ENCODE data around the gene MTARC1. TPM values are rescaled to one million over a fixed set of nuclear protein-coding genes. Genes with fewer than 3 reads are reported as not detected.

The MTARC1 gene
- total and polyA plus RNA-seq, 2 of the 4 experiments (the other 2 are of a cell fraction) = 0.18 to 0.55 TPM

GRCh38 chr1:220754212-220754917 is 32.3 kb upstream of the MTARC1 start:
- Histone ChIP-seq H4K5ac (ENCODE audit: low read depth, low read length) (no peak overlapping the region), H3K4me1 (ENCODE audit: control insufficient read depth, insufficient read depth, low read length) (peaks cover 2% of the 10 kb centered on the region; the same call in 1 of the 2 replicates), H2BK20ac (ENCODE audit: low read depth, low read length) (no peak overlapping the region), H3K56ac (ENCODE audit: extremely low read depth, insufficient read depth, low read length) (no peak overlapping the region), H3K14ac (replicated peaks; ENCODE audit: low read depth, low read length) (no peak overlapping the region; the same call in 1 of the 2 replicates), H3K36me3 (ENCODE audit: control insufficient read depth, insufficient read depth, low read length) (peaks cover 3% of the 10 kb centered on the region), H3K4me3 (ENCODE audit: insufficient read depth, low read depth, low read length) (no peak overlapping the region), H4K91ac (ENCODE audit: insufficient read depth, low read depth, low read length) (no peak overlapping the region), H4K8ac (ENCODE audit: low read depth in 2 of 2, low read length in 2 of 2) (no peak overlapping the region), H3K18ac (ENCODE audit: low read depth, low read length) (no peak overlapping the region), H4K20me1 (ENCODE audit: insufficient read depth, low read length) (no peaks in the 10 kb centered on the region), H3K9ac (ENCODE audit: low read depth, low read length) (no peak overlapping the region), H3K79me1 (ENCODE audit: low read depth in 1 of 2, low read length in 2 of 2) (peaks cover 3% of the 10 kb centered on the region in 2 experiments; a peak in 1 of 4 replicates), H3K4ac (ENCODE audit: low read depth, low read length) (no peak overlapping the region), H2BK5ac (ENCODE audit: low read depth, low read length, poor library complexity, severe bottlenecking) (no peak overlapping the region), H3K27ac (ENCODE audit: insufficient read depth, low read length) (no peak overlapping the region), H3K27me3 (ENCODE audit: control insufficient read depth, insufficient read depth, low read length) (no peaks in the 10 kb centered on the region), H3K9me1 (ENCODE audit: insufficient read depth, low read length) (no peaks in the 10 kb centered on the region), H2BK120ac (ENCODE audit: low read depth, low read length) (no peak overlapping the region), H3K4me2 (ENCODE audit: low read depth, low read length) (peak overlapping the region; percentile 65), H3K9me3 (ENCODE audit: control insufficient read depth, insufficient read depth, low read length) (no peaks in the 10 kb centered on the region), H2BK15ac (ENCODE audit: low read depth, low read length) (no peak overlapping the region), H2AK5ac (ENCODE audit: low read depth, low read length) (no peak overlapping the region), H3K23ac (ENCODE audit: low read depth, low read length) (no peak overlapping the region), H2AK9ac (replicated peaks; ENCODE audit: low read depth, low read length, poor library complexity) (no peak overlapping the region), H2AFZ (replicated peaks; ENCODE audit: low read length, poor library complexity) (no peak overlapping the region)
- in situ Hi-C loops (cut with MboI; ENCODE audit: low sequenced_read_pairs) (no loop called here), dilution Hi-C loops (cut with HindIII; ENCODE audit: low sequenced_read_pairs, unreplicated experiment) (no loop called here), intact Hi-C loops (cut with micrococcal nuclease) (no loop called here)
- BruUV-seq (replicated peaks) = no TSS peak
- no peak for TF ChIP-seq FOS (IDR thresholded peaks at IDR 0.05; ENCODE audit: low read depth, low read length)
- 54% methylated on average over 3 of the region's 6 CpGs; no CpG with 5 or more reads in 1 of the 2 experiments for WGBS, 2 experiments (ENCODE audit: extremely low coverage in 2 of 2, insufficient read length in 1 of 2)
- DNase-seq (no peak), ATAC-seq (ENCODE audit: low read depth) (peak; percentile 49; the same call in 1 of the 2 replicates)
- ChIA-PET CTCF (no interaction called here), POLR2A (ENCODE audit: unreplicated experiment) (no interaction called here)

All from IMR-90 (cell line).